Effector memory CD8-positive, alpha-beta T cell (primary cell): ENCODE measurements around the gene GDE1.

ENCODE experiments used
- ATAC-seq: fragments of 150-1000 bp; cut with Tn5 transposase; replicated peaks from 2 replicates; pipeline ENCODE4 v1.10.0; 2021; ENCODE audit warnings: mild to moderate bottlenecking, moderate library complexity
- DNase-seq, 3 experiments: peaks; one replicate each; pipeline ENCODE4 v3.0.0; 2021
- H3K27ac Mint-ChIP-seq, 2 donors: one replicate each; pipeline ENCODE4 v1.8.0; 2022; ENCODE audit warnings: mild to moderate bottlenecking in 2 of 2, mixed read lengths in 2 of 2, moderate library complexity in 2 of 2
- H3K27me3 Mint-ChIP-seq, 2 donors: one replicate each; pipeline ENCODE4 v1.8.0; 2022; ENCODE audit warnings: mixed read lengths in 2 of 2
- H3K36me3 Mint-ChIP-seq: one replicate; pipeline ENCODE4 v1.8.0; 2022; ENCODE audit warnings: mild to moderate bottlenecking, moderate library complexity, mixed read lengths; ENCODE audit not compliant: insufficient read depth
- H3K4me1 Mint-ChIP-seq, 2 donors: one replicate each; pipeline ENCODE4 v1.8.0; 2022; ENCODE audit warnings: low read depth in 2 of 2, mixed read lengths in 2 of 2
- H3K4me3 Mint-ChIP-seq, 2 donors: one replicate each; pipeline ENCODE4 v1.8.0; 2022; ENCODE audit warnings: mild to moderate bottlenecking in 2 of 2, mixed read lengths in 2 of 2, moderate library complexity in 2 of 2
- H3K9me3 Mint-ChIP-seq, 2 donors: one replicate each; pipeline ENCODE4 v1.8.0; 2022; ENCODE audit warnings: mixed read lengths in 2 of 2

GDE1 gene

DNA sequence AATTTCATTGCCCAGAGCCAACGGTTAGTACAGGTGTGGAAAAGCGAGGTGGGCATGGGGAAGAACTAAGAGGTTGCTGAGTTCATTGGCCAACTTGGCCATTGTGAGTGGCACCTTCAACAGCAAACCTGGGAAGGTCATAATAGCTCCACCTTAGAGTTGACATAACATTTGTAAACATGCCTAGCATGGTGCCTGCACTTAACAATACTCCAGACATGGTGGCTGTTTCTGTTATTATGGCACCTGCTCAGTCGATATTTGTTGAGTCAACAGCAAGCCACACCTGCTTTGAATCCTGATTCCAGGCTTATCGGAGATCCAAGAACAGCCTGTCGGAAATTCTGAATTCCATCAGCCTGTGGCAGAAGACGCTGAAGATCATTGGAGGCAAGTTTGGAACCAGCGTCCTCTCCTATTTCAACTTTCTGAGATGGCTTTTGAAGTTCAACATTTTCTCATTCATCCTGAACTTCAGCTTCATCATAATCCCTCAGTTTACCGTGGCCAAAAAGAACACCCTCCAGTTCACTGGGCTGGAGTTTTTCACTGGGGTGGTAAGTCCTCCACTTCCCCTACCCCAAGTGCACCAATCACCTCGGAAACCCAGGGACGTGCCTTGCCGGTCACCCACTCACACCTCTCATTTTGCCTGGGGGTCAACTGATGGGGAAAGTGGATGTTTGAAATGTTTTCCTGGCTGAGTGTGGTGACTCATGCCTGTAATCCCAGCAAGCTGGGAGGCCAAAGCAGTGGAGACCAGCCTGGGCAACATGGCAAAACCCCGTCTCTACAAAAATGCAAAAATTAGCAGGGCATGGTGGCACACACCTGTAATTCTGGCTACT, 58.2 kb downstream of the GDE1 start:
- ATAC-seq, result no peak
- DNase-seq, result no peak
- Mint-ChIP-seq H3K4me3 (no peak overlapping the region), H3K4me1 (no peaks in the 10 kb centered on the region), H3K27me3 (peaks cover 16 to 19% of the 10 kb centered on the region in 2 donors), H3K27ac (no peak overlapping the region), H3K9me3 (no peaks in the 10 kb centered on the region), H3K36me3 (no peaks in the 10 kb centered on the region)

GRCh38 chr16:19460397-19460796, 61.5 kb downstream of the GDE1 start:
- Mint-ChIP-seq H3K36me3 (no peaks in the 10 kb centered on the region), H3K27me3 (peaks cover 17 to 21% of the 10 kb centered on the region in 2 donors), H3K27ac (no peak overlapping the region), H3K4me3 (no peak overlapping the region), H3K9me3 (no peaks in the 10 kb centered on the region), H3K4me1 (peaks cover 0 to 2% of the 10 kb centered on the region in 2 donors)
- DNase-seq (no peak), ATAC-seq (no peak)

DNA sequence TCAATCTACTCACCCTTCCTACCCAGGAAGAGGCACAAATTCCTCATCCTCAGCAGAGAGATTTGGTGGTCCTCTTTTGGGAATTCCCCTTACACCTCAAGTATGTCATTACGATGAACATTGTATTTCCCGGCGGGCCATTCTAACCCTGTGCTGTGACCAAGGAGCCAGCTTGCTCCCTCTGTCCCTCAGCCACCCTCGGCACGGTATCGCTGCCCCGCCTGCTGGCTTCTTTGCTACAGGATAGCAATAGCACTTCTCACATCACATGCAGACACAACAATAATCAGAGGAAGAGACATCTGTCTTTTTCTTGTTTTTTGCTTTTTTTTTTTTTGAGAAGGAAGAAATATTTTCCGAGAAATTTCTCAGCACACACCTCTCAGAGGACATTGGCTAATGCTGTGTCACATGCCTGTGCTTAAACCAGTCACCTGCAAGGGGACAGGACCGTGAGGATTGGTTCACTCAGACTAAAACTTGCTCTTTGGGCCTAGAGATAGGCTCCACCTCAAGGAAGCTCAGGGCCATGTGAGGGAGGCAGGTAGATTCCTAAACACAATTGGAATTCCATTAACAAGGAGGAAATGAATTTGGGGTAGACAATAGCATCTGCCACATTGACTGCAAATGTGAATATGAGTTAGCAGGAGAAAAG, 63.0 kb downstream of the GDE1 start:
- H3K27me3 Mint-ChIP-seq, result peaks cover 17 to 21% of the 10 kb centered on the region in 2 donors
- DNase-seq, result no peak
- no peak overlapping the region for H3K4me3 Mint-ChIP-seq
- H3K9me3 Mint-ChIP-seq, result no peaks in the 10 kb centered on the region
- H3K27ac Mint-ChIP-seq, result no peak overlapping the region
- no peaks in the 10 kb centered on the region for H3K36me3 Mint-ChIP-seq
- peaks cover 0 to 2% of the 10 kb centered on the region in 2 donors for H3K4me1 Mint-ChIP-seq
- ATAC-seq, result no peak
